Activated naive CD4-positive, alpha-beta T cell treated with anti-CD3 and anti-CD28 coated beads, Interleukin-2, amount 50 U/mL, for 16 hours (primary cell): ENCODE measurements around the gene SGPL1.
"Not testable (repeated sequence)": the region's sequence is repeated elsewhere in the genome, so short reads cannot be mapped to it uniquely, and the experiment has no call there.

Source experiments
- DNase-seq: peaks from one replicate; pipeline ENCODE4 v3.0.0-alpha.2; 2020

Gene SGPL1, protein sequence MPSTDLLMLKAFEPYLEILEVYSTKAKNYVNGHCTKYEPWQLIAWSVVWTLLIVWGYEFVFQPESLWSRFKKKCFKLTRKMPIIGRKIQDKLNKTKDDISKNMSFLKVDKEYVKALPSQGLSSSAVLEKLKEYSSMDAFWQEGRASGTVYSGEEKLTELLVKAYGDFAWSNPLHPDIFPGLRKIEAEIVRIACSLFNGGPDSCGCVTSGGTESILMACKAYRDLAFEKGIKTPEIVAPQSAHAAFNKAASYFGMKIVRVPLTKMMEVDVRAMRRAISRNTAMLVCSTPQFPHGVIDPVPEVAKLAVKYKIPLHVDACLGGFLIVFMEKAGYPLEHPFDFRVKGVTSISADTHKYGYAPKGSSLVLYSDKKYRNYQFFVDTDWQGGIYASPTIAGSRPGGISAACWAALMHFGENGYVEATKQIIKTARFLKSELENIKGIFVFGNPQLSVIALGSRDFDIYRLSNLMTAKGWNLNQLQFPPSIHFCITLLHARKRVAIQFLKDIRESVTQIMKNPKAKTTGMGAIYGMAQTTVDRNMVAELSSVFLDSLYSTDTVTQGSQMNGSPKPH

GRCh38 chr10:70815504-70816219 is at the start of gene SGPL1:
Gene SGPL1 (plus strand): TSS chr10:70815948. CDS start chr10:70816854, 906 bp downstream.
- peak; percentile 87 for DNase-seq

GRCh38 chr10:70768026-70768685 is 47.6 kb upstream of the SGPL1 start:
- DNase-seq = not testable (repeated sequence)

DNA sequence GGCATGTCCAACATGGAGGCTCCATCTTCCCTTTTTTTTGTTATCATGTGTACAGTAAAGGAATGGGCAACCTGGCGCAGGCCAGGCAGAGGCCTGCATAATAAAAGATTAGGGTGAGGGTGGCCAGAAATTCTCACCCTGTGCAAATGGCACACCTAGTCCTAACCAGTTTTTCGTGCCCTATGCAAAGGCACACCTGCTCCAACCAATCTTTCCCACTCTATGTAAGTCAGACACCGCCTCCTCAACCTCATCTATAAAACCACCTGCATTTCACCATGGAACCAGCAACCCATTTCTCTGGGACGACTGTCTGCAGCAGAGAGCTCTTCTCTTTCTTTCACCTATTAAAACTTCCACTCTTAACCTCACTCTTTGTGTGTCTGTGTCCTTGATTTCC is 46.6 kb upstream of the SGPL1 start:
- no peak for DNase-seq

DNA sequence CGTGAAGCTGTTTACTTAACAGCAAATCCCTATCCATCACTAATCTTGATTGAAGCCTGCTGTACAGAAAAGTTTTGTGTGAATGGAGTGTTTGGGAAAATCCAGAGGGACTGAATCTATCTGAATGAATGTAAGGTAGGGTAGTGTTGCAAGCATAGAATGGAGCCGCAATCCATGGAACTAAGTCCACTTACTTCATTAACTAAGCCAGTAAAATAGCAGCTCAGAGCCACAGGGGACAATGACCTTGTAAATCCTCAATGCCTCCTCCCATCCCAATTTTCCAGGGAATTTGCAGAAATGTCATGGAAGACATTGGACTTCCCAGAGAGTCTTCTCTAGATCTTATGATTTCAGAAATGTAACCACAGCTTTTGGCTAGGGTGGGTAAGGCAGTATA is 45.7 kb upstream of the SGPL1 start:
- DNase-seq = no peak

DNA sequence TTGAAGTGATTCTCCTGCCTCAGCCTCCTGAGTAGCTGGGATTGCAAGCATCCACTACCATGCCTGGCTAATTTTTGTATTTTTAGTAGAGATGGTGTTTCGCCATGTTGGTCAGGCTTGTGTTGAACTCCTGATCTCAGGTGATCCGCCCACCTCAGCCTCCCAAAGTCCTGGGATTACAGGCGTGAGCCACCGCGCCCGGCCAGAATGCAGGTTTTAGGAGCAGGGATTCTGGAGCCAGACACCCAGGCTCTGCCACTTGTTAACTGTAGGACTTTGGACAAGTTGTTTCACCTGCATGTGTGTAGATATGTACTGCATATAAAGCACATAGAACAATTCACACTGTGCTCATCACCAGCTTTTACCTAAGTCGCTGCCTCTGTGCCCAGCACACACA is 45.2 kb upstream of the SGPL1 start:
- DNase-seq = not testable (repeated sequence)

GRCh38 chr10:70771311-70772194 is 44.2 kb upstream of the SGPL1 start:
- no peak for DNase-seq

GRCh38 chr10:70772627-70773026 is 43.1 kb upstream of the SGPL1 start:
- no peak for DNase-seq

- DNase-seq = no peak
Observed at GRCh38 chr10:70773461-70773860, 42.3 kb upstream of the SGPL1 start.

- DNase-seq = no peak
Observed at GRCh38 chr10:70773965-70774809, 41.6 kb upstream of the SGPL1 start.

GRCh38 chr10:70774810-70775678 is 40.7 kb upstream of the SGPL1 start:
- DNase-seq = no peak

- no peak for DNase-seq
Observed at GRCh38 chr10:70775679-70776454, 39.9 kb upstream of the SGPL1 start.

- DNase-seq = no peak
Observed at GRCh38 chr10:70776455-70777005, 39.2 kb upstream of the SGPL1 start.

DNA sequence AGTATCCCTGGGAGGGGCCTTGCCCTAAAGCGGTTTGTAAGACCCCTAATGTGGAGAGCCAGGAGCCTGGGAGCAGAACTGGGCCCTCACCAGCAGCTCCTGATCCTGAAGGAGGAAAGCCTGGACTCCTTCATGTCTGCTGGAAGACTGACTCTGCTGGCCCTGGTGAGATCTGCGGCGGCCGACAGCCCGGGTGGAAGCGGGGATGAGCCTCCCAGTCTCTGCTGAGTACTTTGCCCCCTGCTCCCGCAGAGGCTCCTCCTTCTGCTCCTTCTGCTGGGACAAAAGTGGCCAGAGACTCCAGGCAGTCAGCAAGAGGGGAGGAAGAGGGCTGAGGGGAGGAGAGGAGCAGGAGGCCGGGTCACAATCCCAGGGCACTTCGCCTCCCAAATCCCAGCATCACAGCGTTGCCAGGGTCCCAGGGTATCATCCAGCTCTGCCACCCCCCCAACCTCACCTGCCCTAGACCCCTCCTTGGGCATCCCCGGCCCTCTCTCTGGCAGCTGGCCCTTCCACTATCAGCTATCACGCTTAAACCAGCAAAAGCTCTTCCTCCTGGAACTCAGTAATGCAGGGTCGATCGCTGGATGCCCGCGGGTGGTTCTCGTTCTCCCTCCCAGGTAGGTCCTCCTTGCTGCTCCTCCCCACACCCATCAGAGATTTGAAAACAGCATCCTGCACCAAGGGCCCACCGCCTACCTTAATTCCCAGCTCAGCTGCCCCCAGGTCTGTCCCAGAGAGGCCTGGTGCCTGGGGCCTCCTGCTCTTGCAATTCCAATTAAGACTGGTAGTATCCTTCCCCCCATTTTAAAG is 38.5 kb upstream of the SGPL1 start:
- no peak for DNase-seq

- DNase-seq = no peak
Observed at GRCh38 chr10:70778267-70778924, 37.4 kb upstream of the SGPL1 start.

- no peak for DNase-seq
Observed at GRCh38 chr10:70779088-70779487, 36.7 kb upstream of the SGPL1 start.

GRCh38 chr10:70779511-70780369 is 36.0 kb upstream of the SGPL1 start:
- no peak for DNase-seq

DNA sequence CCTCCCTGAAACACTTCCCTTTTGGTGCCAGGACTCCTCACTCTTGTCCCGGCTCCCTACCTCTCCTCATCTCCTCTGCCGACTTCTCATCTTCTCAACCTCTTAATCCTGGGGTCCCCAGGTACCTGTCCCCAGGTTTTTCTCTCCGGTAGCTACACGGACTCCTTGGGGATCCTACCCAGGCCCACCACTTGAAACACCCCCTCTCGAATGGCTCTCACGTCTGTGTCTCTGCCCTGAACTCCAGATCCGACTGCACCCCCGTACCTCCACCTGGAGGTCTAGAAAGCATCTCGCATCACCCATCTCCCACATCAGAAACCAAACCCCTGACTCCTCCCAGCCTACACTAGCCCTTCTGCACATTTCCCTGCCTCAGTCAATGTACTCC is 35.4 kb upstream of the SGPL1 start:
- DNase-seq = no peak
